PC-9 (cell line): ENCODE measurements around the gene FGF19.

Source experiments
- CTCF ChIP-seq: fragments of 200-600 bp; sonication (generic); conservative IDR thresholded peaks from 2 replicates; pipeline ENCODE4 v1.6.1; 2017; ENCODE audit warnings: mixed run types, antibody characterized with exemption, mild to moderate bottlenecking, moderate library complexity
- EZH2 ChIP-seq: fragments of 200-600 bp; sonication (generic); IDR thresholded peaks from 2 replicates; pipeline ENCODE4 v1.8.0; 2017; ENCODE audit warnings: antibody characterized with exemption, low read depth

DNA sequence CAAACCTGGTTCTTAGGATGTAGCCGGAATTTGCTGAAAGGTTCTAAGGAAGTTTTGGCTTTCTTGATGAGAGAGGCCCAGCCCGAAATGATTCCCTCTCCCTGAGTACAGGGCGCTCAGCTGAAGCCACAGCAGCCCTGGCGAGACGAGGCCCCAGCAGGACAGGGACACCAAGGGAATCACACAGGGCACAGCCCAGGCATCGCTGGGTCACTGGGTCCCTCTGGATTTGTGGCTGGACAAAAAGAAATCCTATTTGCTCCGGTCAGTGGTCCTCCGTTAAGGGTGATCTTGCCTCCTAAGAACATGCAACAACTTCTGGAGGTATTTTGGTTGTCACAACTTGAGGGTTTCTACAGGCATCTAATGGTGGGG is 6.4 kb downstream of the FGF19 start:
- no peak for TF ChIP-seq CTCF
- TF ChIP-seq EZH2: no peak
